OCI-LY3 (cell line): Measurements from ENCODE around the gene ADAM29.

Experiments used
- CTCF ChIP-seq: fragments of 200-600, 300-600 bp; sonication (generic); IDR thresholded peaks from 2 replicates; pipeline ENCODE4 v1.5.1; 2014; ENCODE audit warnings: antibody characterized with exemption, low read length, low read depth
- EZH2phosphoT487 ChIP-seq: fragments of 200-600 bp; shearing (Covaris generic); IDR thresholded peaks from 2 replicates; pipeline ENCODE4 v1.6.1; 2018; ENCODE audit warnings: antibody characterized with exemption, mixed run types, low read depth

- no peak for TF ChIP-seq CTCF
- no peak for TF ChIP-seq EZH2phosphoT487
These were observed 5.1 kb upstream of the ADAM29 start for GRCh38 chr4:174912919-174913543.
